Mesendoderm (in vitro differentiated cells): ENCODE results near the gene CNOT4.

ENCODE experiments used
- DNase-seq: peaks from one replicate; pipeline ENCODE4 v3.0.0; 2013
- H2AK5ac ChIP-seq: 2 replicates; pipeline ENCODE4 v1.6.1; 2013; ENCODE audit warnings: low read length, inconsistent platforms
- H2BK120ac ChIP-seq: 2 replicates; pipeline ENCODE4 v1.6.1; 2013; ENCODE audit warnings: low read depth, mild to moderate bottlenecking, low read length, moderate library complexity, mixed read lengths
- H2BK15ac ChIP-seq: replicated peaks from 2 replicates; pipeline ENCODE4 v1.6.1; 2013; ENCODE audit warnings: low read depth, mild to moderate bottlenecking, moderate library complexity
- H2BK5ac ChIP-seq: 2 replicates; pipeline ENCODE4 v1.6.1; 2013; ENCODE audit warnings: low read length, inconsistent platforms
- H3K18ac ChIP-seq: 2 replicates; pipeline ENCODE4 v1.6.1; 2013; ENCODE audit warnings: mild to moderate bottlenecking, low read length, mixed read lengths
- H3K23ac ChIP-seq: one replicate; pipeline ENCODE4 v1.6.1; 2013; ENCODE audit warnings: low read length
- H3K27ac ChIP-seq: 2 replicates; pipeline ENCODE4 v1.5.1; 2013; ENCODE audit warnings: low read depth, mild to moderate bottlenecking, inconsistent platforms, low read length, moderate library complexity
- H3K27me3 ChIP-seq: 2 replicates; pipeline ENCODE4 v1.6.1; 2013; ENCODE audit warnings: low read length, control low read depth, mild to moderate bottlenecking, inconsistent platforms; ENCODE audit not compliant: insufficient read depth, poor library complexity
- H3K36me3 ChIP-seq: 2 replicates; pipeline ENCODE4 v1.6.1; 2013; ENCODE audit warnings: low read length, inconsistent platforms; ENCODE audit not compliant: control insufficient read depth, insufficient read depth
- H3K4ac ChIP-seq: one replicate; pipeline ENCODE4 v1.6.1; 2013; ENCODE audit warnings: low read depth, mild to moderate bottlenecking, low read length, moderate library complexity
- H3K4me1 ChIP-seq: 2 replicates; pipeline ENCODE4 v1.6.1; 2013; ENCODE audit warnings: low read depth, low read length, inconsistent platforms; ENCODE audit not compliant: control insufficient read depth
- H3K4me2 ChIP-seq: 2 replicates; pipeline ENCODE4 v1.6.1; 2013; ENCODE audit warnings: low read length
- H3K4me3 ChIP-seq: 2 replicates; pipeline ENCODE4 v1.5.1; 2013; ENCODE audit warnings: mild to moderate bottlenecking, low read length
- H3K56ac ChIP-seq: one replicate; pipeline ENCODE4 v1.6.1; 2013; ENCODE audit warnings: low read length
- H3K79me1 ChIP-seq: 2 replicates; pipeline ENCODE4 v1.6.1; 2013; ENCODE audit warnings: low read length, inconsistent platforms
- H3K79me2 ChIP-seq: 2 replicates; pipeline ENCODE4 v1.6.1; 2013; ENCODE audit warnings: mild to moderate bottlenecking, low read length; ENCODE audit not compliant: control insufficient read depth, insufficient read depth
- H3K9ac ChIP-seq: 2 replicates; pipeline ENCODE4 v1.6.1; 2013; ENCODE audit warnings: low read length, inconsistent platforms
- H4K5ac ChIP-seq: one replicate; pipeline ENCODE4 v1.6.1; 2013; ENCODE audit warnings: low read length
- H4K8ac ChIP-seq: one replicate; pipeline ENCODE4 v1.6.1; 2013; ENCODE audit warnings: low read depth, mild to moderate bottlenecking, control low read depth, low read length, moderate library complexity
- WGBS: extraction: QIAGEN DNeasy Blood & Tissue Kit; methylation state at CpG from one replicate; pipeline ENCODE4 v1.1.7; 2013; ENCODE audit warnings: low lambda C conversion rate, missing lambda C conversion rate; ENCODE audit not compliant: insufficient coverage; ENCODE audit errors: extremely low coverage; 5-methylcytosine and 5-hydroxymethylcytosine counted together

Gene CNOT4

GRCh38 chr7:135383525-135384175 is 126.3 kb downstream of the CNOT4 start:
- Histone ChIP-seq H3K27ac (no peak overlapping the region), H3K4ac (no peak overlapping the region)

GRCh38 chr7:135382173-135382572 is 127.7 kb downstream of the CNOT4 start:
- H2BK5ac ChIP-seq: no peak overlapping the region
- no peak overlapping the region for H3K18ac ChIP-seq
- no peak overlapping the region for H4K5ac ChIP-seq
- H4K8ac ChIP-seq: no peak overlapping the region
- H3K9ac ChIP-seq: no peak overlapping the region
- H3K79me2 ChIP-seq: no peaks in the 10 kb centered on the region
- no peak overlapping the region for H3K4me3 ChIP-seq
- no peaks in the 10 kb centered on the region for H3K79me1 ChIP-seq
- no peak overlapping the region for H3K4me2 ChIP-seq
- no peak overlapping the region for H2BK120ac ChIP-seq
- H2AK5ac ChIP-seq: no peak overlapping the region
- H2BK15ac ChIP-seq: no peak overlapping the region
- no peak overlapping the region for H3K56ac ChIP-seq
- H3K36me3 ChIP-seq: no peaks in the 10 kb centered on the region
- H3K4ac ChIP-seq: no peak overlapping the region
- H3K27me3 ChIP-seq: no peaks in the 10 kb centered on the region
- no CpG with 5 or more reads among the region's 3 CpGs for WGBS
- no peak overlapping the region for H3K23ac ChIP-seq
- H3K4me1 ChIP-seq: peaks cover 5% of the 10 kb centered on the region
- H3K27ac ChIP-seq: no peak overlapping the region
- no peak for DNase-seq

More at GRCh38 chr7:135383525-135384175, 126.3 kb downstream of the CNOT4 start:
- H3K4me2 ChIP-seq: no peak overlapping the region
- DNase-seq: no peak
- H2AK5ac ChIP-seq: no peak overlapping the region
- H3K27me3 ChIP-seq: no peaks in the 10 kb centered on the region
- no peak overlapping the region for H3K56ac ChIP-seq
- H3K18ac ChIP-seq: no peak overlapping the region
- no peak overlapping the region for H4K8ac ChIP-seq
- no peaks in the 10 kb centered on the region for H3K36me3 ChIP-seq
- H3K79me2 ChIP-seq: no peaks in the 10 kb centered on the region
- H2BK120ac ChIP-seq: no peak overlapping the region
- no peak overlapping the region for H4K5ac ChIP-seq
- H2BK5ac ChIP-seq: no peak overlapping the region
- no peak overlapping the region for H2BK15ac ChIP-seq
- no peak overlapping the region for H3K4me3 ChIP-seq
- whole genome bisulfite sequencing: no CpG with 5 or more reads among the region's 2 CpGs
- H3K23ac ChIP-seq: no peak overlapping the region
- no peaks in the 10 kb centered on the region for H3K79me1 ChIP-seq
- H3K4me1 ChIP-seq: peaks cover 5% of the 10 kb centered on the region
- no peak overlapping the region for H3K9ac ChIP-seq

DNA sequence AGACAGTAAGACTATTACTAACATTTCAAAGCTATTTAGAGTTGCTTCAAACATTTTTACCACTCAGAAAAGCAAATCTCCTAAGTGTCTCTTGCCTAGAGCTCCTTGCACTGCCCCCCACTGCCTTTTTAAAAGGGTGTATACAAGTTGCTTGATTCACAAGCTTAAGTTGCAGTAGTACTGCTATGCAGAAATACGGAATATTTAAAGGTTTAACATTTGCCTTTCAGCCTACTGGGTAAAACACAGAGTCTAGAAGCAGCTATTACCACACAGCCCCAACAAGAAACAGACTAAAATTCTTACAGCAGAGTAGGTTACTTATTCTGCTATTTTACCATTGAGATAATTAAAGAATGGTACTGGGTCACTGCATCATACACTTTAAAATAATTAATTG is 128.5 kb downstream of the CNOT4 start:
- Histone ChIP-seq H2BK5ac (no peak overlapping the region), H3K4me2 (no peak overlapping the region), H3K56ac (no peak overlapping the region), H3K79me2 (no peaks in the 10 kb centered on the region), H3K9ac (no peak overlapping the region), H3K27me3 (no peaks in the 10 kb centered on the region), H2BK15ac (no peak overlapping the region), H3K79me1 (no peaks in the 10 kb centered on the region), H3K27ac (no peak overlapping the region), H4K8ac (no peak overlapping the region), H2AK5ac (no peak overlapping the region), H3K36me3 (no peaks in the 10 kb centered on the region), H4K5ac (no peak overlapping the region), H3K18ac (no peak overlapping the region), H3K23ac (no peak overlapping the region), H2BK120ac (no peak overlapping the region), H3K4me3 (no peak overlapping the region), H3K4ac (no peak overlapping the region), H3K4me1 (peaks cover 3% of the 10 kb centered on the region)
- no peak for DNase-seq
- WGBS: no CpG with 5 or more reads among the region's 1 CpG

DNA sequence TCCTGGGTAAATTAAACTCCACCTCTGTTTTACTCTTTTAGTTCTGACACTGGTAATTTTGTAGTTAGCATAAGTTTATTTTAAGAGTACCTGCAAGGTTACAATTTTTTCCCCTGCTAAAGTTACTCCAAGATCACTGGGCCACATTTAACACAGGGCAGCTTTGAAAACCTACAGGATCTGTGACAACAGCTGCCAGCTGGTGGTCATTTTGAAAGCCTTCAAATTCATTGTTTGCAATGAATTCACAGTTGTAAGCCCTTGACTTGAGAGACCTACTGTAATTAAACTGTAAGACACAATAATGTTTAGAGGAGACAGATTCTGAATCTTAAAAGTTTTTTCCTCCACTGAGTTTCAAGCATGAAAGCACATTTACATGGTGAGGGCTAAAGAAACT is 129.6 kb downstream of the CNOT4 start:
- H3K4me1 ChIP-seq: peaks cover 3% of the 10 kb centered on the region
- H3K4me3 ChIP-seq: no peak overlapping the region
- peak; percentile 61 for DNase-seq
- no peak overlapping the region for H3K56ac ChIP-seq
- H2BK15ac ChIP-seq: no peak overlapping the region
- no peak overlapping the region for H3K4me2 ChIP-seq
- no peak overlapping the region for H3K9ac ChIP-seq
- H2BK5ac ChIP-seq: no peak overlapping the region
- H3K79me1 ChIP-seq: no peaks in the 10 kb centered on the region
- no peak overlapping the region for H4K8ac ChIP-seq
- H4K5ac ChIP-seq: no peak overlapping the region
- no peak overlapping the region for H3K27ac ChIP-seq
- no peak overlapping the region for H3K23ac ChIP-seq
- no peaks in the 10 kb centered on the region for H3K36me3 ChIP-seq
- H2BK120ac ChIP-seq: no peak overlapping the region
- H2AK5ac ChIP-seq: no peak overlapping the region
- H3K18ac ChIP-seq: no peak overlapping the region
- H3K27me3 ChIP-seq: no peaks in the 10 kb centered on the region
- no peak overlapping the region for H3K4ac ChIP-seq
- no peaks in the 10 kb centered on the region for H3K79me2 ChIP-seq

- no peak overlapping the region for H2BK120ac ChIP-seq
- no peak overlapping the region for H4K8ac ChIP-seq
These were observed 132.7 kb downstream of the CNOT4 start for GRCh38 chr7:135377171-135377570.

More at GRCh38 chr7:135377171-135377570, 132.7 kb downstream of the CNOT4 start:
- Histone ChIP-seq H3K4me2 (no peak overlapping the region), H2AK5ac (no peak overlapping the region), H3K79me2 (no peaks in the 10 kb centered on the region), H4K5ac (no peak overlapping the region), H2BK15ac (no peak overlapping the region), H3K27me3 (no peaks in the 10 kb centered on the region), H3K4me3 (no peak overlapping the region), H3K23ac (no peak overlapping the region), H3K79me1 (no peaks in the 10 kb centered on the region), H3K56ac (no peak overlapping the region), H3K18ac (no peak overlapping the region), H3K4me1 (peaks cover 3% of the 10 kb centered on the region), H3K4ac (no peak overlapping the region), H3K9ac (no peak overlapping the region), H3K27ac (no peak overlapping the region), H2BK5ac (no peak overlapping the region), H3K36me3 (no peaks in the 10 kb centered on the region)
- DNase-seq: no peak
